D721Med (cell line): Measurements from ENCODE around the gene SGIP1.

Experiments
- DNase-seq: peaks from one replicate; pipeline ENCODE4 v3.0.0; 2011; ENCODE audit warnings: low spot score; ENCODE audit not compliant: insufficient read length
- FAIRE-seq: peaks from 2 replicates; lab custom pipeline; 2011; peaks lifted over from hg19 to GRCh38; lab: Jason Lieb, UNC
- TF ChIP-seq, protein P1 (sequence below): IDR thresholded peaks from 2 replicates; pipeline ENCODE4 v1.5.1; 2012; ENCODE audit warnings: mild to moderate bottlenecking, control low read depth; ENCODE audit not compliant: insufficient read depth; ENCODE audit errors: missing control alignments

The SGIP1 gene

DNA sequence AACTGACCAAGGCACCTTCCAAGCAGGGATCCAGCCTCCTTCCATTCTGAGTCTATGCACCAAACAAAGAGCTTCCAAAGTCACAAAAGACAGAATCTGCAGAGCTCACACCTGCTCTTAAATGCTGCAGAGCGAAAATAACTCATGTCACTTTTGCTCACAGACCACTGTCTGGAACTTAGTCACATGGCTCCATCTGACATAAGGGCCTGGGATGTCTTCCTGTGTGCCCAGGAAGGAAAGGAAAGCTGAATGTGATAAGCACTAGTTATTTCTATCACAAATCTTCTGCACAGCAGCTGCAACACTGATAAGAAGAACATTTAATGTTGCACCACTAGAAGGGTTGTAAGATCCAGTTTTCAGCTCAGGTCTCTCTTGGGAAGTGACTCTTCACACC lies 39.5 kb upstream of the SGIP1 start:
- FAIRE-seq (no peak), DNase-seq (no peak)
- TF ChIP-seq, protein P1, sequence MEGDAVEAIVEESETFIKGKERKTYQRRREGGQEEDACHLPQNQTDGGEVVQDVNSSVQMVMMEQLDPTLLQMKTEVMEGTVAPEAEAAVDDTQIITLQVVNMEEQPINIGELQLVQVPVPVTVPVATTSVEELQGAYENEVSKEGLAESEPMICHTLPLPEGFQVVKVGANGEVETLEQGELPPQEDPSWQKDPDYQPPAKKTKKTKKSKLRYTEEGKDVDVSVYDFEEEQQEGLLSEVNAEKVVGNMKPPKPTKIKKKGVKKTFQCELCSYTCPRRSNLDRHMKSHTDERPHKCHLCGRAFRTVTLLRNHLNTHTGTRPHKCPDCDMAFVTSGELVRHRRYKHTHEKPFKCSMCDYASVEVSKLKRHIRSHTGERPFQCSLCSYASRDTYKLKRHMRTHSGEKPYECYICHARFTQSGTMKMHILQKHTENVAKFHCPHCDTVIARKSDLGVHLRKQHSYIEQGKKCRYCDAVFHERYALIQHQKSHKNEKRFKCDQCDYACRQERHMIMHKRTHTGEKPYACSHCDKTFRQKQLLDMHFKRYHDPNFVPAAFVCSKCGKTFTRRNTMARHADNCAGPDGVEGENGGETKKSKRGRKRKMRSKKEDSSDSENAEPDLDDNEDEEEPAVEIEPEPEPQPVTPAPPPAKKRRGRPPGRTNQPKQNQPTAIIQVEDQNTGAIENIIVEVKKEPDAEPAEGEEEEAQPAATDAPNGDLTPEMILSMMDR, result no peak

DNA sequence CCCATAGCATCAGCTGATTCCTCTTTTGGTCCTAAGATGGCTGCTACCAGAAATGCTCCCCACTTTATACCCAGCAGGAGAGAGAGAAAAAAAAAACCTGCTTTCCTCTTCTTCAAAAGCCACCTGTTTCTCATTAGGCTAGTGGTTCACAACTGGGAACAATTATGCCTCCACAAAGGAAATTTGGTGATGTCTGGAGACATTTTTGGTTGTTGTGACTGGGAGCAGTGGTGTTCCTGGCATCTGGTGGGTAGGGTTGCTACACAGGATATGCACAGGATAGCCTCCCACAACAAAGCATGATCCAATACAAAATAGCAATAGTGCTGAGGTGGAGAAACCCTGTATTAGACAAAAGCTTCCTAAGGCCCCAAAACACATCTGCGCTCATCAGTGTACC lies 38.5 kb upstream of the SGIP1 start:
- no peak for DNase-seq
- TF ChIP-seq, protein P1, result no peak

DNA sequence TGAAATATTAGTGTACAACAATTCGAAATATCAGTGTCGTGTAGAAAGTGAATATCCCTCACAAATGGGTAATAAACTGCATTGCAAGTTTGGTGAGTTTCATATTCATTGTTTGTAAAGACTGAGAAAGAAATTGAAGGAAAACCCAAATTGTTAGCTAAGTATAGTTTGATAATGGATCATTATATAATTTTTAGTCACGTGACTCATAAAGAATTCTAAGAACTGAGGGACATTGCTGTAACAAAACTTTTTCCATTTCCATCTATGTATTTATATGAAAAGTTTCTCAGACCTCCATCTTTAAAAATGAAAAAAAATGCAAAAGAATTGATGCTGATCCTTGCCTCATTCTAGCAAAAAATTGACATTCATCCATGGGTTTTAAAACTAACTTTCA lies 36.0 kb upstream of the SGIP1 start:
- FAIRE-seq, result peak; percentile 76
- TF ChIP-seq, protein P1, result no peak
- DNase-seq, result no peak

More for the DNA sequence above, 38.5 kb upstream of the SGIP1 start:
- no peak for FAIRE-seq

DNA sequence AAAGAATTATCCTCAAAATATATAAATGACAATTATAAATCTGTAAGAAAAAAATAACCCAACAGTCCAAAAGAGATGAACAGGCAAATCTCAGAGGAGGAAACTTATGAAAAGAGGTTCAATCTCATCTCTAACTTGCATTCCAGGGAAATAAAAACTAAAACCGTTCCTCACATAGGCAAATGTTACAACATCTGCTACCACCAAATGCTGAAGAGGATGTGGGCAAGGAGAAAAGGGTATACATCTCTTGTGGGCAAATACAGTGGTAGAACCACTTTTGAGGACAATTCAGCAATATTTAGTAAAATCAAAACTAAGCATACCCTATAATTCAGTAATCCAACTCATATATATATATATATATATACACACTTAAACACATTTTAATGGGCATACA lies 33.7 kb upstream of the SGIP1 start:
- no peak for FAIRE-seq
- no peak for DNase-seq
- TF ChIP-seq, protein P1, result no peak

DNA sequence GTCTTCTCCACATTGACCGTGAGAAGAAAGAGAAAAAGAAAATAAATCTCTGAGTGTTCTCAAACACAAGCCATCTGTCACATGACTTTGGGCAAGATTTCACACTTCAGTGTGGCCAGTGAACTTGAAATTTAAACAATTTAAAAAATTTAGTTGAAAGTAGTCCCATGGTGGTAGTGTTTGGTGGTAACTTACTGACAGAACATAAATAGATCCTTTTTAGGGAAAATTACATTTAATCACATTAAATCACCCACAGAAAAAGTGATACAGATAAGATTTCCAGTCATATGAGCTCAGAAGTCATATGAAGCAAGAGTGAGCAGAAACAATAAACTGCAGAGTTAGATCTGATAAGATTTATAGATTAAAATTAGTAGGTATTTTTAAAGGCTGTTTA lies 31.9 kb upstream of the SGIP1 start:
- TF ChIP-seq, protein P1, result no peak
- no peak for DNase-seq
- no peak for FAIRE-seq

DNA sequence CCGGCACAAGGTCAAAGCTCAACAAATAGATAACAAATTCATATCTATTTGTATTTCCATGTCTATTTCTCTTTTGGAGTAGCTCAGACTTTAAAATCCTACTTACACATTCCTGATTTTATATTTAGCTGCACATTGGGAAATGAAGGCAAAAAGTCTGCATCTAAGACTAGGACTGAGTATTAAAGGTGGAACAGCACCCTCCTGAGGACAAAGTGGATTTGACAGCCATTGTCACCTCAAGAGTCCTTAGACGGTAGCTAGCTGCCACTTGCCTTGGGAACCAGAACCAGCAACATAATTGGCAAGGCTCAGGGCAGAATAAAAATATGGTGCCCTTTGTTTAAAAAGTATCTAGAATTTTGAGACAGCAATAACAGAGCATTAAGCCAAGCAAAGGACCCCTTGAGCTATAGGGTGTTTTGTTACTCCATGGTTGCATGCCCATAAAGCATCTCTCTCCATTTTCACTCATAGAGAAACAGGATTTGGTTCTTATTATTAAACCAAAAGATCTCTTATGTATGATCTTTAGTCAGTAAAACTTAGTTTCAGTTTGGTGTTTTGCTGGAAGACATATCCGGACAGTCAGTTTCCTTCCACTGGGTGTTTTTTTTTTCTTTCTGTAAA lies 30.0 kb upstream of the SGIP1 start:
- no peak for DNase-seq

More for the DNA sequence above, 30.0 kb upstream of the SGIP1 start:
- peak; percentile 79 for FAIRE-seq
- TF ChIP-seq, protein P1, result peak; percentile 73
